Gastroesophageal sphincter (tissue), 3 donors: ENCODE data around the gene WDR70.
A peak's percentile ranks its signal among the peaks of the same experiment; 100 is the strongest.

Experiments
- CTCF ChIP-seq, 4 experiments: fragments of 200-600 bp in 2 of 4; fragments of 450-650 bp in 2 of 4; sonication (generic) in 1 of 4; IDR thresholded peaks; one replicate each; pipeline ENCODE4 v1.5.1; 2017 to 2019; ENCODE audit warnings: antibody characterized with exemption in 4 of 4, mild to moderate bottlenecking in 2 of 4, moderate library complexity in 2 of 4
- POLR2A ChIP-seq, 2 donors: fragments of 450-650 bp; IDR thresholded peaks; one replicate each; pipeline ENCODE4 v1.6.1; 2017; ENCODE audit warnings: antibody characterized with exemption in 2 of 2, mild to moderate bottlenecking in 2 of 2, moderate library complexity in 1 of 2
- POLR2AphosphoS5 ChIP-seq: sonication (generic); formaldehyde crosslinking; IDR thresholded peaks from one replicate; pipeline ENCODE4 v1.6.1; 2017; ENCODE audit warnings: antibody characterized with exemption

DNA sequence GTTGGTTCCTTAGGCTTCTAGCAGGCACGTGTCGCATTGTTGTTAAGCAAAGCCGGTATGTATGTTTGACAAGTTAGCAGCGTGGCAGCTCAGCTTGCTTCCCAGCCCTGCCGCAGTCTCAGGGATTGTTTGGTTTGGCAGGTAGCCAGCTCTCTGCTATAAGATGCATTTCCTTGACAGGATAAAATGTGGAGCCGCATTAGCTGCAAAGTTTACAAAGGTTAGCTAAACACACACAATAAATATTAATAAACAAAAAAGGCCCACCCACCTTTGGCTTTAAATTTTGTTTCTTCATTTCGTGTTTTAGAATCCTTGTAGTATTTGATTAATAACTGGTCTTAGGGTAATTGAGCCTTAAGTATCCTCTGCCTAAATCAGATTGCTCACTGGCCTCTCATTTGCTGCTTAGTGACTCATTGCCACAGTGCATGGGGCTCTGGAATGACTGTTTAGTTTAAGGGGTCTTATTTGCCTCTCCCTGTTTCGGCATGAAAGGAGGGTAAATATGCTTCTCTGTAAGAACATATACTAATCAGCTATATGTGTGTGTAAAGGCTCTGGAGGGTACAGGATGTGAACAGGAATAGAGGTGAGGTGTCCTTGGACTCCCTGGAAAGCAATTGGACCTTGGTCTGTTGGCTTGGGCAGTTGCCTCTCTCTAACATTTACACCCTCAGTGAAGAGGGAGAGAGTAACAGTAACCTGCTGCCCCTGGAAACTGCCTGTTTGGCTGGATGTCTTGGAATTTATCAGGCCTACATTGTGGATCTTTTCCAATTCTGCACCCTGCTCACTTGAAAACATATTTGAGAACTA is 338.7 kb downstream of the WDR70 start:
- TF ChIP-seq CTCF (IDR thresholded peaks at IDR 0.05) (no peak), POLR2AphosphoS5 (peak; percentile 11), POLR2A (IDR thresholded peaks at IDR 0.05) (no peak)
